NK-92 treated with Interleukin-12 subunit alpha and Interleukin-12 subunit beta, amount 100 ng/mL, for 24 hours (cell line): ENCODE data around the gene OPN5.
"Not testable (repeated sequence)": the region's sequence is repeated elsewhere in the genome, so short reads cannot be mapped to it uniquely, and the experiment has no call there.

Experiments used
- DNase-seq: peaks from one replicate; lab custom pipeline; 2025; lab: John Stamatoyannopoulos, UW

The OPN5 gene

GRCh38 chr6:47781732-47782131 lies at the start of gene OPN5:
Gene OPN5 (plus strand): TSS chr6:47782032. CDS start chr6:47782067, 35 bp downstream.
- no peak for DNase-seq

GRCh38 chr6:47733879-47734558 lies 47.8 kb upstream of the OPN5 start:
- no peak for DNase-seq

GRCh38 chr6:47734831-47735481 lies 46.9 kb upstream of the OPN5 start:
- DNase-seq = no peak

GRCh38 chr6:47736083-47736700 lies 45.6 kb upstream of the OPN5 start:
- DNase-seq = no peak

GRCh38 chr6:47737406-47737805 lies 44.4 kb upstream of the OPN5 start:
- no peak for DNase-seq

- no peak for DNase-seq
Observed at GRCh38 chr6:47740714-47741113, 41.1 kb upstream of the OPN5 start.

- DNase-seq = no peak
Observed at GRCh38 chr6:47741807-47742206, 40.0 kb upstream of the OPN5 start.

- DNase-seq = no peak
Observed at GRCh38 chr6:47743744-47744143, 38.1 kb upstream of the OPN5 start.

- not testable (repeated sequence) for DNase-seq
Observed at GRCh38 chr6:47745269-47745668, 36.6 kb upstream of the OPN5 start.

- no peak for DNase-seq
Observed at GRCh38 chr6:47749757-47750156, 32.1 kb upstream of the OPN5 start.

- DNase-seq = no peak
Observed at GRCh38 chr6:47752801-47753200, 29.0 kb upstream of the OPN5 start.

- DNase-seq = no peak
Observed at GRCh38 chr6:47759364-47759763, 22.5 kb upstream of the OPN5 start.

- no peak for DNase-seq
Observed at GRCh38 chr6:47762502-47762901, 19.3 kb upstream of the OPN5 start.

- DNase-seq = no peak
Observed at GRCh38 chr6:47766445-47766844, 15.4 kb upstream of the OPN5 start.

- no peak for DNase-seq
Observed at GRCh38 chr6:47767102-47767501, 14.7 kb upstream of the OPN5 start.

- DNase-seq = no peak
Observed at GRCh38 chr6:47769982-47770381, 11.8 kb upstream of the OPN5 start.

- no peak for DNase-seq
Observed at GRCh38 chr6:47772359-47772758, 9.5 kb upstream of the OPN5 start.

GRCh38 chr6:47773005-47773404 lies 8.8 kb upstream of the OPN5 start:
- DNase-seq = no peak

- no peak for DNase-seq
Observed at GRCh38 chr6:47780510-47781356, 1.1 kb upstream of the OPN5 start.

- no peak for DNase-seq
Observed at GRCh38 chr6:47785182-47785581, 3.4 kb downstream of the OPN5 start.

GRCh38 chr6:47787620-47788497 lies 6.0 kb downstream of the OPN5 start:
- DNase-seq = peak; percentile 12
